DOHH2 (cell line): Measurements from ENCODE around the gene PIGL.
A peak's percentile ranks its signal among the peaks of the same experiment; 100 is the strongest.

Experiments
- H3F3A ChIP-seq: fragments of 200-600 bp; sonication (generic), shearing (Covaris generic); 2 replicates; pipeline ENCODE4 v1.6.0; 2016; ENCODE audit warnings: antibody characterized with exemption, mild to moderate bottlenecking; ENCODE audit not compliant: control insufficient read depth, insufficient read depth
- H3K27ac ChIP-seq: fragments of 200-600 bp; sonication (generic); 2 replicates; pipeline ENCODE4 v1.5.1; 2014; ENCODE audit warnings: low read depth, mild to moderate bottlenecking, low read length, moderate library complexity
- H3K27me3 ChIP-seq: fragments of 200-600 bp; sonication (generic); 2 replicates; pipeline ENCODE4 v1.6.1; 2014; ENCODE audit warnings: mild to moderate bottlenecking, low read length, mixed read lengths; ENCODE audit not compliant: control insufficient read depth
- H3K36me3 ChIP-seq: fragments of 200-600 bp; sonication (generic); 2 replicates; pipeline ENCODE4 v1.6.1; 2014; ENCODE audit warnings: mild to moderate bottlenecking, low read length, moderate library complexity, mixed read lengths; ENCODE audit not compliant: control insufficient read depth
- H3K4me1 ChIP-seq: fragments of 200-600 bp; sonication (generic); 2 replicates; pipeline ENCODE4 v1.6.1; 2014; ENCODE audit warnings: mild to moderate bottlenecking, low read length, mixed read lengths; ENCODE audit not compliant: control insufficient read depth
- H3K4me2 ChIP-seq: fragments of 200-600 bp; sonication (generic); 2 replicates; pipeline ENCODE4 v1.6.0; 2014; ENCODE audit warnings: mild to moderate bottlenecking, low read length, moderate library complexity
- H3K4me3 ChIP-seq: fragments of 200-600 bp; sonication (generic); 2 replicates; pipeline ENCODE4 v1.5.1; 2014; ENCODE audit warnings: mild to moderate bottlenecking, low read length, mixed read lengths
- H3K79me2 ChIP-seq: fragments of 200-600 bp; sonication (generic); 2 replicates; pipeline ENCODE4 v1.6.1; 2014; ENCODE audit warnings: mild to moderate bottlenecking, low read length, mixed read lengths; ENCODE audit not compliant: control insufficient read depth
- H3K9me2 ChIP-seq: fragments of 200-600 bp; sonication (generic); replicated peaks from 2 replicates; pipeline ENCODE4 v1.6.1; 2014; ENCODE audit warnings: mild to moderate bottlenecking, low read length, mixed read lengths; ENCODE audit not compliant: control insufficient read depth
- H3K9me3 ChIP-seq: fragments of 200-600 bp; sonication (generic); 2 replicates; pipeline ENCODE4 v1.6.1; 2014; ENCODE audit warnings: antibody characterized with exemption, low read length, mixed read lengths; ENCODE audit not compliant: control insufficient read depth, insufficient read depth
- H4K20me1 ChIP-seq: fragments of 200-600 bp; sonication (generic); 2 replicates; pipeline ENCODE4 v1.6.0; 2014; ENCODE audit warnings: low read depth, mild to moderate bottlenecking, antibody characterized with exemption, low read length, moderate library complexity; ENCODE audit not compliant: control insufficient read depth, insufficient read depth
- CTCF ChIP-seq: fragments of 200-600 bp; sonication (generic); IDR thresholded peaks from one replicate; pipeline ENCODE4 v1.5.1; 2014; ENCODE audit warnings: antibody characterized with exemption, mild to moderate bottlenecking, low read depth, low read length; ENCODE audit not compliant: poor library complexity, severe bottlenecking
- EZH2phosphoT487 ChIP-seq: fragments of 200-600 bp; sonication (generic); IDR thresholded peaks from 2 replicates; pipeline ENCODE4 v1.6.1; 2017; ENCODE audit warnings: borderline replicate concordance, mild to moderate bottlenecking, antibody characterized with exemption, low read length, moderate library complexity, mixed read lengths

PIGL gene

DNA sequence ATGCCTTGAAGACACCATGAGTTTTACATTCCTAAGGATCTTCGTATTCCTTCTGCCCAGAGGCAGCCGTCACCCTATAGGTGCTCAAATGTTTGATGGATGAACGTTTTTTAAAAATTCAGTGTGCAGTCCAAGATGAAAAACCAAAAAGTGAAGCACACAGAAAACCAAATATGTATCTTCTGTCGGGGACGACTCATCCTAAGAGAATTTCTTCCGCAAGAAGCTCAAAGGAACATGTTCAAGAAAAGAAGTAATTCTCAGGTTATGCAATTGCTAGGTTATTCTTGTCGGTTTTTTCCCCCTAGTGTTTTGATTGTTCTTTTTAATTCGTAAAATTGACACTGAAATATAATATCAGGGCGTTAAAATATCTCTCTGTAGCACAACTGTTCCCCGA, 134.8 kb downstream of the PIGL start:
- peak overlapping the region; percentile 93 for H3K4me2 ChIP-seq
- H3K9me2 ChIP-seq = no peaks in the 10 kb centered on the region
- H3K27ac ChIP-seq = no peak overlapping the region
- H4K20me1 ChIP-seq = no peaks in the 10 kb centered on the region
- 0 out of 2 replicates have a peak, but pooled peaks cover 1% of the 10 kb centered on the region for H3F3A ChIP-seq
- H3K4me1 ChIP-seq = peaks cover 16% of the 10 kb centered on the region
- no peaks in the 10 kb centered on the region for H3K9me3 ChIP-seq
- peaks cover 36% of the 10 kb centered on the region for H3K36me3 ChIP-seq
- peak overlapping the region; percentile 85 for H3K4me3 ChIP-seq
- H3K79me2 ChIP-seq = peaks cover 39% of the 10 kb centered on the region
- TF ChIP-seq EZH2phosphoT487 (no peak), CTCF (no peak)
- H3K27me3 ChIP-seq = no peaks in the 10 kb centered on the region

DNA sequence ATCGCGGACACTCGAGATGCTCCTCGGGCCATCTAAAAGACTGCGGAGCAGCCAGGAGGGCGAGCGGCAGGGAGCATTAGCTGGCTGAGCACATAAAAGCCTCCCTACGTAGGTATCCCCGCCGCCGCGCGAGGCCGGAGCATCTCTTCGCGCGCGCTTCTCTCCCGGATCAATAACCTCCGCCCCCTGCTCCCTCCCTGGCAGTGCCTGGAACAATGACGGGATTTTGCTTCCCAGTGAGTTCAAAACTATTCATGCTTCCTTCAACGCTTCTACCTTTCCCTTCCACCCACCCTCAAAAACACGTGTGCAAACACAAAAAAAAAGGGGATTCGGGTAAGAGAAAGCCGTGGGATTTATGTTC, 135.3 kb downstream of the PIGL start:
- H3K4me1 ChIP-seq = peaks cover 16% of the 10 kb centered on the region
- H3K4me2 ChIP-seq = peak overlapping the region; percentile 93
- no peaks in the 10 kb centered on the region for H3K27me3 ChIP-seq
- H3K4me3 ChIP-seq = peak overlapping the region; percentile 85
- no peaks in the 10 kb centered on the region for H4K20me1 ChIP-seq
- H3F3A ChIP-seq = 0 out of 2 replicates have a peak, but pooled peaks cover 2% of the 10 kb centered on the region
- peak overlapping the region; percentile 45 for H3K27ac ChIP-seq
- no peaks in the 10 kb centered on the region for H3K9me3 ChIP-seq
- H3K9me2 ChIP-seq = no peaks in the 10 kb centered on the region
- TF ChIP-seq CTCF (no peak), EZH2phosphoT487 (no peak)
- peaks cover 31% of the 10 kb centered on the region for H3K36me3 ChIP-seq
- peaks cover 39% of the 10 kb centered on the region for H3K79me2 ChIP-seq

DNA sequence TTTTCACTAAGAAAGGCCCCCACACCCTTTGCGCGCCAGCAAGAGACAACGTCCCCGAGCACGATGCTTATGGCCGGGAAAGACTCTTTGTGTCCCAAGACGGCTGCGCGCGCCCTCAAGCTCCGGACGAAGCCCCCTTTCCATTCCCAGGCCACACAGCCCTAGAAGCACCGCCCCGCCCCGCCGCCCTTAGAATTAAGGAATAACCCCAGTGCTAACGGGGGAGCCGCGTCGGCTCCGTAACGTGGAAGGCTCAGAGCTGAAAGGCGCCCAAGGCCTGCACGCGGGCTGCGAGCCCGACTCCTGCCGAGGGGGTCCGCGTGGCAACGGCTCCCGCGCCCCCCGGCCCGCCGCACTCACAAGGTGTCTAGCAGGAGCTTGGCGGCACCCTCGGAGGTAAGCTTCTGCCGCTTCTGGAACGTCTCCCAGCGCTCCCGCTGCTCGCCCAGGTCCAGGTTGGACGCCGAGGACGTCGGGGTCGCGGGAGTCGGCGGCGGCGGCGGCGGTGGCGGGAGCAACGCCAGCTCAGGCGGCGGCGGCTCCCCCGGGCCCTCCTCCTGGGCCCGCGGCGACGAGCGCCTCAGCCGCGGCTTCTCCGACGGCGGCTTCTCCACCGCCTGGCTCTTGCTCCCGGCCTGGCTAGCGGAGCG, 135.8 kb downstream of the PIGL start:
- Histone ChIP-seq H3K4me2 (peak overlapping the region; percentile 93), H3K9me2 (no peaks in the 10 kb centered on the region), H4K20me1 (no peaks in the 10 kb centered on the region), H3F3A (0 out of 2 replicates have a peak, but pooled peaks cover 2% of the 10 kb centered on the region), H3K79me2 (peaks cover 39% of the 10 kb centered on the region), H3K36me3 (peaks cover 27% of the 10 kb centered on the region), H3K4me1 (peaks cover 16% of the 10 kb centered on the region), H3K27me3 (no peaks in the 10 kb centered on the region), H3K27ac (peak overlapping the region; percentile 45), H3K9me3 (no peaks in the 10 kb centered on the region), H3K4me3 (peak overlapping the region; percentile 85)
- TF ChIP-seq EZH2phosphoT487 (no peak), CTCF (no peak)
